ENCODE data around the gene LMO4. TPM values are rescaled to one million over a fixed set of nuclear protein-coding genes. Genes with fewer than 3 reads are reported as not detected.

Gene LMO4
- total and polyA plus RNA-seq, 7 experiments from 2014 or later = 6.4 to 30.6 (median 9.1) TPM

DNA sequence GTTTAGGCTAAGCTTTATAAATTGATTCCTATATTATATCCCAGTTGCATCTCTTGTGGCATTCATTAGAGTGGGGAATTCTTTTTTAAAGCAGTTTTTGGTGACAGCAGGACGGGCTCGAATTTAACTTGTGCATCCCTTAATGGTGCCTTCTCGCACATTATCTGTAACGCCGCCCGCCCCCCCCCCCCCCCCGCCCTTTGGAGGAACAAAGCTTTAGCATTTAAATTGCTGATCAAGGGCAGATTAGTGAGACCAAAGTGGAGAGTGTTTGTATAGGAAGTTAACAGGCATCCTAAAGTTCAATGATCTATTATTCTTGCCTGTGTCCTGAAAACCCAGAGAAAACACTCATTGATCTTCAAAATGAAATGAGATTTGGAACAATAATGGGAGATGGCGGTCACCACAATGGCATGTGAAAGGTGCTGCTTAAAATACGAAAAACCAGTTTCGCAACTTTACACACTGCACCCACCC is 2.2 kb downstream of the LMO4 start:
- intact Hi-C loops (cut with micrococcal nuclease) = loop anchor here (1.0 to 10.0 kb wide), 7 partner anchors 199 to 1622 kb away; partner anchors contain the start of genes GTF2B (in 1 of the 2), PKN2 (in 1 of the 2), SH3GLB1 (in 1 of the 2) and ZNHIT6 (in 1 of the 2)

GRCh38 chr1:87331365-87332241 is 2.9 kb downstream of the LMO4 start:
- ChIA-PET POLR2A (interaction anchor here (1.0 to 1.1 kb wide), 3 partner anchors 9 to 935 kb away, joined by 3 to 4 read pairs (median 4); partner anchors contain the start of gene ODF2L), CTCF (interaction anchor here (0.6 kb wide), 1 partner anchor 1335 kb away, joined by 3 read pairs; no protein-coding TSS in a partner anchor)
- peaks cover 0 to 22% (median 0%) of the 10 kb centered on the region in 5 donors for H3K36me3 Mint-ChIP-seq
- intact Hi-C loops (cut with micrococcal nuclease) = loop anchor here (1.0 to 10.0 kb wide), 9 partner anchors 199 to 1623 kb away; partner anchors contain the start of genes GTF2B (in 2 of the 2), ODF2L (in 1 of the 2), PKN2 (in 1 of the 2) and SH3GLB1 (in 1 of the 2)
- H3K4me1 Mint-ChIP-seq = peaks cover 23 to 77% (median 59%) of the 10 kb centered on the region in 7 donors
- no peaks in the 10 kb centered on the region for H3K9me3 Mint-ChIP-seq
- DNase-seq = peak; percentile 21 to 67 (median 46)
- H3K27ac ChIP-seq (ENCODE audit: low read depth, low read length) = peak overlapping the region; percentile 25
- H3K36me3 ChIP-seq (ENCODE audit: control insufficient read depth in 2 of 3, insufficient read depth in 3 of 3, low read length in 3 of 3) = no peaks in the 10 kb centered on the region
- peaks cover 0 to 10% of the 10 kb centered on the region in 2 donors for H3K27me3 ChIP-seq (ENCODE audit: control insufficient read depth in 2 of 2, insufficient read depth in 2 of 2, low read length in 2 of 2)
- H3K27ac Mint-ChIP-seq = peak overlapping the region; percentile 57 to 96 (median 79)
- H3K4me1 ChIP-seq (ENCODE audit: control insufficient read depth in 2 of 2, insufficient read depth in 2 of 2, low read length in 2 of 2) = peaks cover 35 to 37% of the 10 kb centered on the region in 2 donors
- ATAC-seq = peak; percentile 30
- peak overlapping the region; percentile 58 for H3K4me3 ChIP-seq (ENCODE audit: low read length)
- peaks cover 11 to 46% (median 25%) of the 10 kb centered on the region in 5 donors for H3K27me3 Mint-ChIP-seq
- no peaks in the 10 kb centered on the region for H3K9me3 ChIP-seq (ENCODE audit: control insufficient read depth in 2 of 3, low read length in 3 of 3)
- peak overlapping the region; percentile 81 to 97 (median 94) for H3K4me3 Mint-ChIP-seq

More for the DNA sequence above, 2.2 kb downstream of the LMO4 start:
- Histone ChIP-seq H3K36me3 (ENCODE audit: control insufficient read depth in 2 of 3, insufficient read depth in 3 of 3, low read length in 3 of 3) (no peaks in the 10 kb centered on the region), H3K27ac (ENCODE audit: low read depth, low read length) (peak overlapping the region; percentile 25), H3K4me3 (ENCODE audit: low read length) (peak overlapping the region; percentile 58), H3K4me1 (ENCODE audit: control insufficient read depth in 2 of 2, insufficient read depth in 2 of 2, low read length in 2 of 2) (peaks cover 35% of the 10 kb centered on the region in 2 donors), H3K9me3 (ENCODE audit: control insufficient read depth in 2 of 3, low read length in 3 of 3) (no peaks in the 10 kb centered on the region), H3K27me3 (ENCODE audit: control insufficient read depth in 2 of 2, insufficient read depth in 2 of 2, low read length in 2 of 2) (peaks cover 0 to 10% of the 10 kb centered on the region in 2 donors)
- peaks cover 0 to 20% (median 0%) of the 10 kb centered on the region in 5 donors for H3K36me3 Mint-ChIP-seq
- DNase-seq = peak in 1 of 9 donors; percentile 7
- POLR2A ChIA-PET = interaction anchor here (1.0 kb wide), 2 partner anchors 19 to 934 kb away, joined by 4 read pairs; partner anchors contain the start of gene ODF2L
- H3K9me3 Mint-ChIP-seq = no peaks in the 10 kb centered on the region
- ATAC-seq = no peak
- peak overlapping the region; percentile 81 to 97 (median 94) for H3K4me3 Mint-ChIP-seq
- H3K27me3 Mint-ChIP-seq = peaks cover 11 to 44% (median 24%) of the 10 kb centered on the region in 5 donors
- H3K4me1 Mint-ChIP-seq = peaks cover 23 to 79% (median 62%) of the 10 kb centered on the region in 7 donors
- H3K27ac Mint-ChIP-seq = peak overlapping the region; percentile 46 to 96 (median 85)
- CTCF ChIA-PET = interaction anchor here (0.6 to 1.1 kb wide), 2 partner anchors 14 to 1336 kb away, joined by 3 read pairs; no protein-coding TSS in a partner anchor

DNA sequence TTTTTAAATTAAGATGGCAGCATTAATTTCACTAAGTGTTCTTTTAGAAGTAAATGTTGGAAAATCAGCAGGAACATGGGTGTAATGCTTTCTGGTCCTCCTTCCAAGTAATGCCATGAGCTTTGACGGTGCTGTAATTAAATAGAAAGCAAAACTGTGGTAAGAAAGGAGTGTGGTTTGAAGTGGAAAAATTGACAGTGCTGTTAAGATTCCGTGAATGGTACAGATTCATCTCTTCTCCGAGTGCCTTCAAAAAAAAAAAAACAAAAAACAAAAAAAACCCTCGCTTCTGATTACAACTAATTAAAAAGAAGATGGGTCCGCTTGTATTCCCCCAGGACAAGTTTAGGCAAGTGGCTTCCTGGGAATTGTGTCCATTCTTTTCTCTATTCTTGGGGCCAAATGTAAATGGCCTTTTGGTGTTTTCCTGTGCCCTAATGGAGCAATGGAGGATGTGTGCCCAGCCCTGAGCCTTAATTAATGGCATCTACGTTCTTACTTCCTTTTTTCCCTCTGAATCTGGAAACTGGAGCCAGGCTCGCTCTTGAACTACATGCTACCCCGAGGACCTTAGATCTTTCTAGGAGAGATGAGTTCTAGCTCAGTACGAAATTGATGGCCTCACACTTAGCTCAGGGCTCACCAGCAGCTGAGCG is 5.1 kb downstream of the LMO4 start:
- ATAC-seq (no peak), DNase-seq (peak in 6 of 9 donors; percentile 8 to 57 (median 27))
- Histone ChIP-seq H3K9me3 (ENCODE audit: control insufficient read depth in 2 of 3, low read length in 3 of 3) (no peaks in the 10 kb centered on the region), H3K36me3 (ENCODE audit: control insufficient read depth in 2 of 3, insufficient read depth in 3 of 3, low read length in 3 of 3) (no peaks in the 10 kb centered on the region), H3K27ac (ENCODE audit: low read depth, low read length) (no peak overlapping the region), H3K27me3 (ENCODE audit: control insufficient read depth in 2 of 2, insufficient read depth in 2 of 2, low read length in 2 of 2) (peaks cover 0 to 10% of the 10 kb centered on the region in 2 donors), H3K4me1 (ENCODE audit: control insufficient read depth in 2 of 2, insufficient read depth in 2 of 2, low read length in 2 of 2) (peaks cover 35 to 37% of the 10 kb centered on the region in 2 donors), H3K4me3 (ENCODE audit: low read length) (peak overlapping the region; percentile 31)
- CTCF ChIA-PET = no interaction called here
- no peaks in the 10 kb centered on the region for H3K9me3 Mint-ChIP-seq
- peaks cover 23 to 73% (median 57%) of the 10 kb centered on the region in 7 donors for H3K4me1 Mint-ChIP-seq
- intact Hi-C loops (cut with micrococcal nuclease) = loop anchor here (1.0 to 10.0 kb wide), 9 partner anchors 70 to 1558 kb away; partner anchors contain the start of genes GTF2B (in 2 of the 2), ODF2L (in 1 of the 2), PKN2 (in 1 of the 2) and SH3GLB1 (in 1 of the 2)
- peaks cover 0 to 22% (median 0%) of the 10 kb centered on the region in 5 donors for H3K36me3 Mint-ChIP-seq
- POLR2A ChIA-PET = interaction anchor here (0.8 kb wide), 1 partner anchor 420 kb away, joined by 4 read pairs; the partner anchor contains the start of genes HS2ST1 and SELENOF
- peak overlapping the region; percentile 75 to 94 (median 85) for H3K4me3 Mint-ChIP-seq
- H3K27me3 Mint-ChIP-seq = peaks cover 11 to 50% (median 30%) of the 10 kb centered on the region in 5 donors
- H3K27ac Mint-ChIP-seq = peak overlapping the region; percentile 52 to 95 (median 70)

- peak overlapping the region; percentile 75 to 94 (median 87) for H3K4me3 Mint-ChIP-seq
- H3K4me1 Mint-ChIP-seq = peaks cover 23 to 71% (median 54%) of the 10 kb centered on the region in 7 donors
- H3K4me1 ChIP-seq (ENCODE audit: control insufficient read depth in 2 of 2, insufficient read depth in 2 of 2, low read length in 2 of 2) = peaks cover 35 to 37% of the 10 kb centered on the region in 2 donors
- peak overlapping the region; percentile 31 for H3K4me3 ChIP-seq (ENCODE audit: low read length)
- DNase-seq (peak in 2 of 9 donors; percentile 3 to 27), ATAC-seq (peak; percentile 11)
- H3K9me3 ChIP-seq (ENCODE audit: control insufficient read depth in 2 of 3, low read length in 3 of 3) = no peaks in the 10 kb centered on the region
- H3K36me3 Mint-ChIP-seq = peaks cover 0 to 23% (median 0%) of the 10 kb centered on the region in 5 donors
- peaks cover 0 to 2% (median 0%) of the 10 kb centered on the region in 3 experiments for H3K36me3 ChIP-seq (ENCODE audit: control insufficient read depth in 2 of 3, insufficient read depth in 3 of 3, low read length in 3 of 3)
- intact Hi-C loops (cut with micrococcal nuclease) = loop anchor here (1.0 to 10.0 kb wide), 7 partner anchors 8 to 1558 kb away; partner anchors contain the start of genes GTF2B (in 1 of the 2), PKN2 (in 1 of the 2) and SH3GLB1 (in 1 of the 2)
- H3K27ac ChIP-seq (ENCODE audit: low read depth, low read length) = peak overlapping the region; percentile 38
- ChIA-PET POLR2A (interaction anchor here (0.7 to 1.1 kb wide), 3 partner anchors 8 to 420 kb away, joined by 3 to 4 read pairs (median 4); partner anchors contain the start of genes HS2ST1 and SELENOF), CTCF (interaction anchor here (1.5 kb wide), 1 partner anchor 14 kb away, joined by 3 read pairs; no protein-coding TSS in a partner anchor)
- H3K27me3 Mint-ChIP-seq = peaks cover 11 to 50% (median 30%) of the 10 kb centered on the region in 5 donors
- H3K27me3 ChIP-seq (ENCODE audit: control insufficient read depth in 2 of 2, insufficient read depth in 2 of 2, low read length in 2 of 2) = peaks cover 0 to 10% of the 10 kb centered on the region in 2 donors
- no peaks in the 10 kb centered on the region for H3K9me3 Mint-ChIP-seq
- peak overlapping the region; percentile 57 to 95 (median 78) for H3K27ac Mint-ChIP-seq
Measured at GRCh38 chr1:87334351-87335174, 5.9 kb downstream of the LMO4 start.
